ENCODE data around the gene CD300LB.

Gene CD300LB

DNA sequence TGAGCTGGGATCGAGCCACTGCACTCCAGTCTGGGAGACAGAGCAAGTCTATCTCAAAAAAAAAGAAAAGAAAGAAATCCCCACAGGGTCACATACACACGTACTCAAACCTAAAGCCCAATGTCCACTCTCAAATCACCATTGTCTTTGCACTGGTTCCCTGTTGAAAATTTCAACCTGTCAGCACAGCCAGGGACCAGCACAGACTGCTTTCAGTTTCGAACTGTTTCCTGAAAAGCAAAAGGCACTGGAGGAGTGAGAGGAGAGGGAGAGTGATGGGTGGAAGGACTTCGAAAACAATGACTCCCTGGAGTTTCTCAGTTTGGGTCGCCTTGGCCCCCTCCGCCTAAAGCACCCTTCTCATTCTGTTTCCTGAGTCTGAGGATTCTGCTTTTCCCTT, 23.6 kb upstream of the CD300LB start:
- TF ChIP-seq, protein P1, sequence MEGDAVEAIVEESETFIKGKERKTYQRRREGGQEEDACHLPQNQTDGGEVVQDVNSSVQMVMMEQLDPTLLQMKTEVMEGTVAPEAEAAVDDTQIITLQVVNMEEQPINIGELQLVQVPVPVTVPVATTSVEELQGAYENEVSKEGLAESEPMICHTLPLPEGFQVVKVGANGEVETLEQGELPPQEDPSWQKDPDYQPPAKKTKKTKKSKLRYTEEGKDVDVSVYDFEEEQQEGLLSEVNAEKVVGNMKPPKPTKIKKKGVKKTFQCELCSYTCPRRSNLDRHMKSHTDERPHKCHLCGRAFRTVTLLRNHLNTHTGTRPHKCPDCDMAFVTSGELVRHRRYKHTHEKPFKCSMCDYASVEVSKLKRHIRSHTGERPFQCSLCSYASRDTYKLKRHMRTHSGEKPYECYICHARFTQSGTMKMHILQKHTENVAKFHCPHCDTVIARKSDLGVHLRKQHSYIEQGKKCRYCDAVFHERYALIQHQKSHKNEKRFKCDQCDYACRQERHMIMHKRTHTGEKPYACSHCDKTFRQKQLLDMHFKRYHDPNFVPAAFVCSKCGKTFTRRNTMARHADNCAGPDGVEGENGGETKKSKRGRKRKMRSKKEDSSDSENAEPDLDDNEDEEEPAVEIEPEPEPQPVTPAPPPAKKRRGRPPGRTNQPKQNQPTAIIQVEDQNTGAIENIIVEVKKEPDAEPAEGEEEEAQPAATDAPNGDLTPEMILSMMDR (conservative IDR thresholded peaks at IDR 0.05; ENCODE audit: low read depth, low read length) = no peak
- no peaks in the 10 kb centered on the region for H3K79me2 ChIP-seq (ENCODE audit: insufficient read depth, low read depth)
- no peaks in the 10 kb centered on the region for H4K20me1 ChIP-seq (ENCODE audit: insufficient read depth)
- H3K4me3 ChIP-seq (IDR thresholded peaks at IDR 0.05; ENCODE audit: insufficient read depth, low read depth, low read length) = no peak overlapping the region
- no peaks in the 10 kb centered on the region for H3K36me3 ChIP-seq (ENCODE audit: insufficient read depth)
- H3K4me2 ChIP-seq = no peak overlapping the region
- H3K27ac ChIP-seq = no peak overlapping the region
- H2AFZ ChIP-seq (ENCODE audit: low read depth) = no peak overlapping the region
- no peaks in the 10 kb centered on the region for H3K4me1 ChIP-seq (ENCODE audit: low read depth, poor library complexity, severe bottlenecking)
- H3K9ac ChIP-seq = no peak overlapping the region
- peaks cover 77% of the 10 kb centered on the region for H3K27me3 ChIP-seq (ENCODE audit: insufficient read depth, low read depth)

DNA sequence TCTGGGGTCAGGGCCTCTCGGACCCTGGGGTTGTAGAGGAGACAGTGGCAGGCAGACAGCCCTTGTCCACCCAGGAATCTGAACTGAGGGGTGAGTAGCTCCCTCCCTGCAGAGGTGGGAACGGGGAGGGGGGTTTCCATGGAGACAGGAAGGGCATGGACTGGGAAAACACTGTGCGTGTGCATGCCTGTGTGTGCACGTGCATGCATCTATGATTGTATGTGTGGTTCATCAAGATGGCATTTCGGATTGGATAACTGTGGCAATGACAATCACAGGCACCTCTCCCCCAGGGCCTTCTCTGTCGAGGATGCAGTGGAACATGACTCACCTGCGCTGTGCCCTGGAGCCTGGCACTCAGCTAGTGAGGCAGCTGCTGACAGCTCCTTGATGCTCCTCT, 20.8 kb upstream of the CD300LB start:
- H3K27me3 ChIP-seq (ENCODE audit: insufficient read depth, low read depth) = peaks cover 61% of the 10 kb centered on the region
- H3K27ac ChIP-seq = no peak overlapping the region
- H3K4me3 ChIP-seq (IDR thresholded peaks at IDR 0.05; ENCODE audit: insufficient read depth, low read depth, low read length) = no peak overlapping the region
- no peak overlapping the region for H3K4me2 ChIP-seq
- no peaks in the 10 kb centered on the region for H3K36me3 ChIP-seq (ENCODE audit: insufficient read depth)
- TF ChIP-seq, protein P1 (conservative IDR thresholded peaks at IDR 0.05; ENCODE audit: low read depth, low read length) = no peak
- no peaks in the 10 kb centered on the region for H3K79me2 ChIP-seq (ENCODE audit: insufficient read depth, low read depth)
- H4K20me1 ChIP-seq (ENCODE audit: insufficient read depth) = no peaks in the 10 kb centered on the region
- no peak overlapping the region for H3K9ac ChIP-seq
- H3K4me1 ChIP-seq (ENCODE audit: low read depth, poor library complexity, severe bottlenecking) = no peaks in the 10 kb centered on the region
- no peak overlapping the region for H2AFZ ChIP-seq (ENCODE audit: low read depth)

DNA sequence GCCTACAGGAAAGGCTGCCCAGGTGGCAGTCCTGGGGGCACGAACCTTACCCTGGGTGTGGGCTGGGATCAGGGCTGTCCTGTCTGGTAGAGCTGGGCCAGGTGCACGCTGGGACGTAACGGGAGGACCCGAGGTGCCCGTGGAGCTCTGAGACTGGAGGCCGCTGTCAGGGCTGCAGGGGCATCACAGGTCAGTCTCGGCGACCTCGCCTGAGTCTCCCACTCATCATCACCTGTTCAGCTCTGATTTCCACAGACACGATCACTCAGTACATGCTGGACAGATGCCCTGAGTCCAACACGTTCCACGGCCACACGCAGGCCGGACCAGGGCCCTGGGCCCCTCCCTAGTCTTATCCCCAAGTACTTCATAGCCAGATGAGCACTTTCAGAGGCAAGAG, 19.3 kb upstream of the CD300LB start:
- no peak overlapping the region for H3K4me3 ChIP-seq (IDR thresholded peaks at IDR 0.05; ENCODE audit: insufficient read depth, low read depth, low read length)
- H2AFZ ChIP-seq (ENCODE audit: low read depth) = no peak overlapping the region
- H3K4me1 ChIP-seq (ENCODE audit: low read depth, poor library complexity, severe bottlenecking) = no peaks in the 10 kb centered on the region
- H3K27me3 ChIP-seq (ENCODE audit: insufficient read depth, low read depth) = peaks cover 63% of the 10 kb centered on the region
- no peak overlapping the region for H3K4me2 ChIP-seq
- no peaks in the 10 kb centered on the region for H3K36me3 ChIP-seq (ENCODE audit: insufficient read depth)
- H3K27ac ChIP-seq = no peak overlapping the region
- TF ChIP-seq, protein P1 (conservative IDR thresholded peaks at IDR 0.05; ENCODE audit: low read depth, low read length) = no peak
- no peaks in the 10 kb centered on the region for H4K20me1 ChIP-seq (ENCODE audit: insufficient read depth)
- H3K79me2 ChIP-seq (ENCODE audit: insufficient read depth, low read depth) = no peaks in the 10 kb centered on the region
- no peak overlapping the region for H3K9ac ChIP-seq

DNA sequence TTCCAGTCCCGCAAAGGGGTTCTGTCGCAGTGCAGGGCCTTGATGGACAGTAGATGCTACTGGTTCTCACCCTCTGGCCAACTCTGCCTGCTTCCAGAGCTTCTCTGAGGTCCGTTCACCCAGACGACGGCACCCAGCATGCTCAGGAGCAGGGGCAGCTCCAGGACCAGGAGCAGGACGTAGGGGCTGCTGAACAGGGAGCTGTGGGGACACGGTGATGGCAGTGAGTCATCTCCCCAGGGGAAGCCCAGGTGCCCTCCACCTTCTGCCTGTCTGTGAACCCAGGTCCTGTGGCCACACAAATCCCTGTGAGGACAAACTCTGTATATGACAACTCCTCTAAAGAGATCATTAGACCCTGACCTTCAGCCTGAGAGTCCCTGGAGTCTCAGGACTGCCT, 18.1 kb upstream of the CD300LB start:
- H3K4me2 ChIP-seq = no peak overlapping the region

More for the DNA sequence above, 18.1 kb upstream of the CD300LB start:
- Histone ChIP-seq H3K79me2 (ENCODE audit: insufficient read depth, low read depth) (no peaks in the 10 kb centered on the region), H3K4me1 (ENCODE audit: low read depth, poor library complexity, severe bottlenecking) (no peaks in the 10 kb centered on the region), H3K27me3 (ENCODE audit: insufficient read depth, low read depth) (peaks cover 61% of the 10 kb centered on the region), H3K4me3 (IDR thresholded peaks at IDR 0.05; ENCODE audit: insufficient read depth, low read depth, low read length) (no peak overlapping the region), H4K20me1 (ENCODE audit: insufficient read depth) (no peaks in the 10 kb centered on the region), H2AFZ (ENCODE audit: low read depth) (no peak overlapping the region), H3K36me3 (ENCODE audit: insufficient read depth) (no peaks in the 10 kb centered on the region), H3K27ac (no peak overlapping the region), H3K9ac (no peak overlapping the region)
- TF ChIP-seq, protein P1 (conservative IDR thresholded peaks at IDR 0.05; ENCODE audit: low read depth, low read length) = no peak

All from KMS-11 (cell line).